GM12878 (cell line): ENCODE measurements around the gene TAF4. TPM values are rescaled to one million over a fixed set of nuclear protein-coding genes. Genes with fewer than 3 reads are reported as not detected.

Experiments
- ATAC-seq: fragments of 200-7000 bp; cut with Tn5 transposase; 3 replicates; pipeline ENCODE4 v1.9.1; 2020; ENCODE audit warnings: mild to moderate bottlenecking, moderate library complexity
- BruUV-seq: library from RNA; stranded (reverse); fragments of 400-500 nt; replicated peaks from 2 replicates; lab custom pipeline; 2021; lab: Mats Ljungman, UMichigan
- CTCF ChIA-PET: fragments of 300-600 bp; sonication (Branson Sonifier 250); formaldehyde crosslinking; extraction: SDS; loops from one replicate; lab custom pipeline; 2021; ENCODE audit warnings: inconsistent platforms; lab: Yijun Ruan, JAX
- POLR2A ChIA-PET: fragments of 350-600 bp; formaldehyde crosslinking; extraction: SDS; loops from one replicate; lab custom pipeline; 2021; ENCODE audit warnings: inconsistent platforms; lab: Charles Lee
- RAD21 ChIA-PET: fragments of 300-600 bp; sonication (Branson Sonifier 250); formaldehyde crosslinking; loops from one replicate; lab custom pipeline; 2023; ENCODE audit warnings: antibody characterized with exemption; ENCODE audit not compliant: unreplicated experiment; lab: Charles Lee
- SMC1A ChIA-PET: fragments of 300-600 bp; sonication (Branson Sonifier 250); formaldehyde crosslinking; loops from one replicate; lab custom pipeline; 2023; ENCODE audit not compliant: unreplicated experiment, uncharacterized antibody; lab: Charles Lee
- DNase-seq: peaks from one replicate; pipeline ENCODE4 v3.0.0-alpha.2; 2011; ENCODE audit warnings: low read depth, low spot score
- FAIRE-seq: peaks from 3 replicates; lab custom pipeline; 2011; peaks lifted over from hg19 to GRCh38; lab: Jason Lieb, UNC
- H2AFZ ChIP-seq: 2 replicates; pipeline ENCODE4 v1.6.0; 2011; ENCODE audit warnings: low read depth, low read length, control low read depth; ENCODE audit not compliant: control insufficient read depth
- H3K27ac ChIP-seq: 2 replicates; pipeline ENCODE4 v1.5.1; 2011; ENCODE audit warnings: control low read depth; ENCODE audit not compliant: control insufficient read depth, insufficient read depth
- H3K27me3 ChIP-seq, 2 experiments: replicated peaks in 1 of 2; 2 replicates each; pipeline versions ENCODE4 v1.6.0 to v1.6.1; 2011; ENCODE audit warnings: low read length in 1 of 2; ENCODE audit not compliant: control insufficient read depth in 2 of 2, insufficient read depth in 2 of 2
- H3K36me3 ChIP-seq, 2 experiments: 2 replicates each; pipeline ENCODE4 v1.5.1; 2011; ENCODE audit warnings: low read length in 1 of 2; ENCODE audit not compliant: control insufficient read depth in 2 of 2, insufficient read depth in 2 of 2
- H3K4me1 ChIP-seq: 2 replicates; pipeline ENCODE4 v1.6.1; 2011; ENCODE audit warnings: mild to moderate bottlenecking, low read length, moderate library complexity, mixed read lengths; ENCODE audit not compliant: control insufficient read depth, insufficient read depth
- H3K4me2 ChIP-seq: 2 replicates; pipeline ENCODE4 v1.6.0; 2011; ENCODE audit warnings: control low read depth; ENCODE audit not compliant: control insufficient read depth, insufficient read depth
- H3K4me3 ChIP-seq: fragments of 200-600 bp; sonication (generic); 2 replicates; pipeline ENCODE4 v1.5.1; 2016
- H3K79me2 ChIP-seq: 2 replicates; pipeline ENCODE4 v1.6.0; 2011; ENCODE audit warnings: low read length; ENCODE audit not compliant: control insufficient read depth, insufficient read depth
- H3K9ac ChIP-seq: 2 replicates; pipeline ENCODE4 v1.8.0; 2011; ENCODE audit warnings: low read length, control low read depth, mixed read lengths; ENCODE audit not compliant: control insufficient read depth, insufficient read depth
- H3K9me3 ChIP-seq: replicated peaks from 3 replicates; pipeline ENCODE4 v1.5.1; 2011; ENCODE audit warnings: mild to moderate bottlenecking, low read length; ENCODE audit not compliant: control insufficient read depth, insufficient read depth
- H4K20me1 ChIP-seq: 2 replicates; pipeline ENCODE4 v1.6.0; 2011; ENCODE audit not compliant: control insufficient read depth, insufficient read depth
- DPF2 ChIP-seq: fragments of 450-650 bp; IDR thresholded peaks from 2 replicates; pipeline ENCODE4 v1.6.1; 2017; ENCODE audit warnings: mild to moderate bottlenecking
- NFYA ChIP-seq: IDR thresholded peaks from 2 replicates; pipeline ENCODE4 v1.6.1; 2011; ENCODE audit warnings: low read depth, mild to moderate bottlenecking, low read length, improper control_type of control experiment, borderline replicate concordance
- NFYB ChIP-seq: IDR thresholded peaks from 2 replicates; pipeline ENCODE4 v1.6.1; 2011; ENCODE audit warnings: low read depth, mild to moderate bottlenecking, low read length, improper control_type of control experiment, moderate library complexity; ENCODE audit not compliant: insufficient read depth
- WGBS: methylation state at CpG from one replicate; pipeline ENCODE4 v1.1.6; 2016; ENCODE audit warnings: low lambda C conversion rate; ENCODE audit not compliant: insufficient replicate concordance, insufficient coverage; ENCODE audit errors: missing lambda C conversion rate; 5-methylcytosine and 5-hydroxymethylcytosine counted together
- in situ Hi-C: fragments of 300-500 bp; cut with MboI; formaldehyde crosslinking; loops from 9 replicates; pipeline ENCODE4 v1.14.3; 2018; ENCODE audit warnings: mixed read lengths
- intact Hi-C: fragments of 100-400 bp; cut with micrococcal nuclease; formaldehyde crosslinking; loops from one replicate; pipeline ENCODE4 v1.14.2; 2022; ENCODE audit not compliant: unreplicated experiment
- polyA plus RNA-seq, 11 experiments: library from polyadenylated mRNA; depleted of rRNA in 4 of 11; unstranded in 6 of 11; stranded (reverse) in 5 of 11; fragments of >200 nt; fragmentation: Nextera tagmentation in 4 of 11; fragmentation: Illumina TruSeq in 1 of 11; extraction: Ambion mirVana in 4 of 11; extraction: Trizol in 1 of 11; gene quantifications; 1 replicate in 1 of 11; 2 replicates in 10 of 11; pipeline versions ENCODE4 v1.2.1 to v1.2.3, GENCODE V29; 2011 to 2016; ENCODE audit warnings: inconsistent platforms in 2 of 11, missing spikeins in 2 of 11, low read depth in 1 of 11
- total RNA-seq, 4 experiments: library from RNA; depleted of rRNA in 3 of 4; stranded (reverse); fragments of >200 nt in 3 of 4; fragmentation: Illumina TruSeq in 1 of 4; extraction: Trizol in 1 of 4; gene quantifications; 2 replicates each; pipeline versions ENCODE4 v1.2.1 to v1.2.3, GENCODE V29; 2013 to 2021
- TF ChIP-seq, protein P1 (sequence below): fragments of 450-650 bp; IDR thresholded peaks from 2 replicates; pipeline ENCODE4 v1.6.1; 2017; ENCODE audit warnings: mild to moderate bottlenecking, moderate library complexity
- TF ChIP-seq, protein P2 (sequence below): IDR thresholded peaks from 2 replicates; pipeline ENCODE4 v1.6.1; 2012; ENCODE audit warnings: improper control_type of control experiment, low read depth, low read length; ENCODE audit not compliant: insufficient replicate concordance
- TF ChIP-seq, protein P3 (sequence below): fragments of 450-650 bp; IDR thresholded peaks from 2 replicates; pipeline ENCODE4 v1.6.1; 2016; ENCODE audit warnings: mild to moderate bottlenecking
- TF ChIP-seq, protein P4 (sequence below): IDR thresholded peaks from 2 replicates; pipeline ENCODE4 v1.6.1; 2011; ENCODE audit warnings: borderline replicate concordance, low read depth, mild to moderate bottlenecking, moderate library complexity, mixed read lengths, low read length; ENCODE audit not compliant: insufficient read depth; ENCODE audit errors: extremely low read length

TAF4 gene
- total and polyA plus RNA-seq, 10 of the 15 experiments (the other 5 are each of a cell fraction or from before 2014, with no cell fraction given) = 0.39 to 16.9 (median 3.4) TPM

DNA sequence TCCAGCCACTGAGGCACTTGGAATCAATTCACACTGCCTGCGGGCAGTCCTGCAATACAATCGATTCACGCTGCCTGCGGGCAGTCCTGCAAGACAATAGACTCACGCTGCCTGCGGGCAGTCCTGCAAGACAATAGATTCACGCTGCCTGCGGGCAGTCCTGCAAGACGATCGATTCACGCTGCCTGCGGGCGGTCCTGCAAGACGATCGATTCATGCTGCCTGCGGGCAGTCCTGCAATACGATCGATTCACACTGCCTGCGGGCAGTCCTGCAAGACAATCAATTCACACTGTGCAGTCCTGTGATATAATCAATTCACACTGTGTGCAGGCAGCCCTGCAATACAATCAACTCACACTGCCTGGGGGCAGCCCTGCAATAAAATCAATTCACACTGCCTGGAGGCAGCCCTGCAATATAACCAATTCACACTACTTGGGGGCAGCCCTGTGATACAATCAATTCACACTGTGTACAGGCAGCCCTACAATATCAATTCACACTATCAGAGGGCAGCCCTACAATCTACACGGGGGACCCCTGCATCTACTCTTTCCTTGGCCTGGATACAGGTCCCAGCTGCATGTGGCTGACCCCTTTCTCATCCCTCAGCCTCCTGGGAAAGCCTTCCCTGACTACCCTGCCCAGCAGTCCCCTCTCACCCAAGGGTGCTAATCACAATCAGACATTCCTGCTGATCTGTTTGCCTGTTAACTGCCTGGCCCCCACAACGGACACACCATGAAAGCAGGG is 10.4 kb downstream of the TAF4 start:
- Histone ChIP-seq H2AFZ (no peak overlapping the region), H3K27me3 (no peaks in the 10 kb centered on the region), H3K27ac (no peak overlapping the region), H3K9me3 (no peaks in the 10 kb centered on the region; the same call in 2 of the 3 replicates), H3K4me1 (no peaks in the 10 kb centered on the region), H3K36me3 (peaks cover 0 to 4% of the 10 kb centered on the region in 2 experiments; a peak in 2 of 4 replicates), H3K79me2 (peaks cover 17% of the 10 kb centered on the region)
- ChIA-PET SMC1A (no interaction called here), RAD21 (no interaction called here), POLR2A (no interaction called here)
- in situ Hi-C loops (no loop called here), intact Hi-C loops (no loop called here)
- FAIRE-seq = no peak
- 98% methylated on average over 16 of the region's 21 CpGs for WGBS
- BruUV-seq = no TSS peak
- no peak for DNase-seq
- ATAC-seq = no peak
- no peak for TF ChIP-seq DPF2
- TF ChIP-seq, protein P1, sequence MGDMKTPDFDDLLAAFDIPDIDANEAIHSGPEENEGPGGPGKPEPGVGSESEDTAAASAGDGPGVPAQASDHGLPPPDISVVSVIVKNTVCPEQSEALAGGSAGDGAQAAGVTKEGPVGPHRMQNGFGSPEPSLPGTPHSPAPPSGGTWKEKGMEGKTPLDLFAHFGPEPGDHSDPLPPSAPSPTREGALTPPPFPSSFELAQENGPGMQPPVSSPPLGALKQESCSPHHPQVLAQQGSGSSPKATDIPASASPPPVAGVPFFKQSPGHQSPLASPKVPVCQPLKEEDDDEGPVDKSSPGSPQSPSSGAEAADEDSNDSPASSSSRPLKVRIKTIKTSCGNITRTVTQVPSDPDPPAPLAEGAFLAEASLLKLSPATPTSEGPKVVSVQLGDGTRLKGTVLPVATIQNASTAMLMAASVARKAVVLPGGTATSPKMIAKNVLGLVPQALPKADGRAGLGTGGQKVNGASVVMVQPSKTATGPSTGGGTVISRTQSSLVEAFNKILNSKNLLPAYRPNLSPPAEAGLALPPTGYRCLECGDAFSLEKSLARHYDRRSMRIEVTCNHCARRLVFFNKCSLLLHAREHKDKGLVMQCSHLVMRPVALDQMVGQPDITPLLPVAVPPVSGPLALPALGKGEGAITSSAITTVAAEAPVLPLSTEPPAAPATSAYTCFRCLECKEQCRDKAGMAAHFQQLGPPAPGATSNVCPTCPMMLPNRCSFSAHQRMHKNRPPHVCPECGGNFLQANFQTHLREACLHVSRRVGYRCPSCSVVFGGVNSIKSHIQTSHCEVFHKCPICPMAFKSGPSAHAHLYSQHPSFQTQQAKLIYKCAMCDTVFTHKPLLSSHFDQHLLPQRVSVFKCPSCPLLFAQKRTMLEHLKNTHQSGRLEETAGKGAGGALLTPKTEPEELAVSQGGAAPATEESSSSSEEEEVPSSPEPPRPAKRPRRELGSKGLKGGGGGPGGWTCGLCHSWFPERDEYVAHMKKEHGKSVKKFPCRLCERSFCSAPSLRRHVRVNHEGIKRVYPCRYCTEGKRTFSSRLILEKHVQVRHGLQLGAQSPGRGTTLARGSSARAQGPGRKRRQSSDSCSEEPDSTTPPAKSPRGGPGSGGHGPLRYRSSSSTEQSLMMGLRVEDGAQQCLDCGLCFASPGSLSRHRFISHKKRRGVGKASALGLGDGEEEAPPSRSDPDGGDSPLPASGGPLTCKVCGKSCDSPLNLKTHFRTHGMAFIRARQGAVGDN = no peak
- TF ChIP-seq, protein P2, sequence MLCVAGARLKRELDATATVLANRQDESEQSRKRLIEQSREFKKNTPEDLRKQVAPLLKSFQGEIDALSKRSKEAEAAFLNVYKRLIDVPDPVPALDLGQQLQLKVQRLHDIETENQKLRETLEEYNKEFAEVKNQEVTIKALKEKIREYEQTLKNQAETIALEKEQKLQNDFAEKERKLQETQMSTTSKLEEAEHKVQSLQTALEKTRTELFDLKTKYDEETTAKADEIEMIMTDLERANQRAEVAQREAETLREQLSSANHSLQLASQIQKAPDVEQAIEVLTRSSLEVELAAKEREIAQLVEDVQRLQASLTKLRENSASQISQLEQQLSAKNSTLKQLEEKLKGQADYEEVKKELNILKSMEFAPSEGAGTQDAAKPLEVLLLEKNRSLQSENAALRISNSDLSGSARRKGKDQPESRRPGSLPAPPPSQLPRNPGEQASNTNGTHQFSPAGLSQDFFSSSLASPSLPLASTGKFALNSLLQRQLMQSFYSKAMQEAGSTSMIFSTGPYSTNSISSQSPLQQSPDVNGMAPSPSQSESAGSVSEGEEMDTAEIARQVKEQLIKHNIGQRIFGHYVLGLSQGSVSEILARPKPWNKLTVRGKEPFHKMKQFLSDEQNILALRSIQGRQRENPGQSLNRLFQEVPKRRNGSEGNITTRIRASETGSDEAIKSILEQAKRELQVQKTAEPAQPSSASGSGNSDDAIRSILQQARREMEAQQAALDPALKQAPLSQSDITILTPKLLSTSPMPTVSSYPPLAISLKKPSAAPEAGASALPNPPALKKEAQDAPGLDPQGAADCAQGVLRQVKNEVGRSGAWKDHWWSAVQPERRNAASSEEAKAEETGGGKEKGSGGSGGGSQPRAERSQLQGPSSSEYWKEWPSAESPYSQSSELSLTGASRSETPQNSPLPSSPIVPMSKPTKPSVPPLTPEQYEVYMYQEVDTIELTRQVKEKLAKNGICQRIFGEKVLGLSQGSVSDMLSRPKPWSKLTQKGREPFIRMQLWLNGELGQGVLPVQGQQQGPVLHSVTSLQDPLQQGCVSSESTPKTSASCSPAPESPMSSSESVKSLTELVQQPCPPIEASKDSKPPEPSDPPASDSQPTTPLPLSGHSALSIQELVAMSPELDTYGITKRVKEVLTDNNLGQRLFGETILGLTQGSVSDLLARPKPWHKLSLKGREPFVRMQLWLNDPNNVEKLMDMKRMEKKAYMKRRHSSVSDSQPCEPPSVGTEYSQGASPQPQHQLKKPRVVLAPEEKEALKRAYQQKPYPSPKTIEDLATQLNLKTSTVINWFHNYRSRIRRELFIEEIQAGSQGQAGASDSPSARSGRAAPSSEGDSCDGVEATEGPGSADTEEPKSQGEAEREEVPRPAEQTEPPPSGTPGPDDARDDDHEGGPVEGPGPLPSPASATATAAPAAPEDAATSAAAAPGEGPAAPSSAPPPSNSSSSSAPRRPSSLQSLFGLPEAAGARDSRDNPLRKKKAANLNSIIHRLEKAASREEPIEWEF = no peak
- no peak for TF ChIP-seq NFYA
- TF ChIP-seq NFYB = no peak
- TF ChIP-seq, protein P3, sequence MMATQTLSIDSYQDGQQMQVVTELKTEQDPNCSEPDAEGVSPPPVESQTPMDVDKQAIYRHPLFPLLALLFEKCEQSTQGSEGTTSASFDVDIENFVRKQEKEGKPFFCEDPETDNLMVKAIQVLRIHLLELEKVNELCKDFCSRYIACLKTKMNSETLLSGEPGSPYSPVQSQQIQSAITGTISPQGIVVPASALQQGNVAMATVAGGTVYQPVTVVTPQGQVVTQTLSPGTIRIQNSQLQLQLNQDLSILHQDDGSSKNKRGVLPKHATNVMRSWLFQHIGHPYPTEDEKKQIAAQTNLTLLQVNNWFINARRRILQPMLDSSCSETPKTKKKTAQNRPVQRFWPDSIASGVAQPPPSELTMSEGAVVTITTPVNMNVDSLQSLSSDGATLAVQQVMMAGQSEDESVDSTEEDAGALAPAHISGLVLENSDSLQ = no peak
- TF ChIP-seq, protein P4, sequence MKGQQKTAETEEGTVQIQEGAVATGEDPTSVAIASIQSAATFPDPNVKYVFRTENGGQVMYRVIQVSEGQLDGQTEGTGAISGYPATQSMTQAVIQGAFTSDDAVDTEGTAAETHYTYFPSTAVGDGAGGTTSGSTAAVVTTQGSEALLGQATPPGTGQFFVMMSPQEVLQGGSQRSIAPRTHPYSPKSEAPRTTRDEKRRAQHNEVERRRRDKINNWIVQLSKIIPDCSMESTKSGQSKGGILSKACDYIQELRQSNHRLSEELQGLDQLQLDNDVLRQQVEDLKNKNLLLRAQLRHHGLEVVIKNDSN = no peak
- TF ChIP-seq, all 136 proteins: peak for 0
- Histone ChIP-seq H3K4me3 (no peak overlapping the region), H3K4me2 (no peak overlapping the region), H3K9ac (no peak overlapping the region), H4K20me1 (0 out of 2 replicates have a peak, but pooled peaks cover under 1% of the 10 kb centered on the region)
- CTCF ChIA-PET = no interaction called here
